OCI-LY1 (cell line): ENCODE results near the gene PRG2.

Source experiments
- H2AFZ ChIP-seq: fragments of 200-600 bp; sonication (generic), shearing (Covaris generic); 2 replicates; pipeline ENCODE4 v1.6.0; 2014; ENCODE audit warnings: antibody characterized with exemption, mild to moderate bottlenecking, low read length
- H3F3A ChIP-seq: fragments of 200-600 bp; sonication (generic), shearing (Covaris generic); 2 replicates; pipeline ENCODE4 v1.6.0; 2014; ENCODE audit warnings: mild to moderate bottlenecking, antibody characterized with exemption, low read length, moderate library complexity; ENCODE audit not compliant: insufficient read depth
- H3K27ac ChIP-seq: fragments of 200-600 bp; sonication (generic); 2 replicates; pipeline ENCODE4 v1.5.1; 2014; ENCODE audit warnings: low read length, mixed run types, mild to moderate bottlenecking, low read depth; ENCODE audit not compliant: poor library complexity, severe bottlenecking
- H3K27me3 ChIP-seq: fragments of 200-600 bp; sonication (generic); 2 replicates; pipeline ENCODE4 v1.6.0; 2014; ENCODE audit warnings: antibody characterized with exemption, mild to moderate bottlenecking, low read length, moderate library complexity; ENCODE audit not compliant: insufficient read depth
- H3K36me3 ChIP-seq: fragments of 200-600 bp; sonication (generic); 2 replicates; pipeline ENCODE4 v1.6.1; 2014; ENCODE audit warnings: mild to moderate bottlenecking, antibody characterized with exemption, low read length, moderate library complexity, mixed read lengths; ENCODE audit not compliant: insufficient read depth
- H3K4me1 ChIP-seq: fragments of 200-600 bp; sonication (generic); 2 replicates; pipeline ENCODE4 v1.5.1; 2014; ENCODE audit warnings: mild to moderate bottlenecking, low read length, moderate library complexity; ENCODE audit not compliant: insufficient read depth, severe bottlenecking
- H3K4me2 ChIP-seq: fragments of 200-600 bp; sonication (generic), shearing (Covaris generic); 2 replicates; pipeline ENCODE4 v1.6.1; 2014; ENCODE audit warnings: low read length
- H3K4me3 ChIP-seq: fragments of 200-600 bp; sonication (generic); 2 replicates; pipeline ENCODE4 v1.5.1; 2014; ENCODE audit warnings: low read length, low read depth, mild to moderate bottlenecking, mixed read lengths; ENCODE audit not compliant: poor library complexity, severe bottlenecking
- H3K79me2 ChIP-seq: fragments of 200-600 bp; shearing (Covaris generic); 2 replicates; pipeline ENCODE4 v1.6.1; 2016; ENCODE audit warnings: mixed run types, low read length, mixed read lengths; ENCODE audit not compliant: insufficient read depth
- H3K9ac ChIP-seq: fragments of 200-600 bp; sonication (generic), shearing (Covaris generic); 2 replicates; pipeline ENCODE4 v1.6.1; 2014; ENCODE audit warnings: mild to moderate bottlenecking, low read length, mixed read lengths
- H3K9me2 ChIP-seq: fragments of 200-600 bp; sonication (generic), shearing (Covaris generic); 2 replicates; pipeline ENCODE4 v1.6.1; 2014; ENCODE audit warnings: low read depth, mild to moderate bottlenecking, low read length, mixed read lengths
- H3K9me3 ChIP-seq: fragments of 200-600 bp; shearing (Covaris generic); 2 replicates; pipeline ENCODE4 v1.6.1; 2014; ENCODE audit warnings: low read length, mixed read lengths
- H4K20me1 ChIP-seq: fragments of 200-600 bp; sonication (generic), shearing (Covaris generic); 2 replicates; pipeline ENCODE4 v1.6.0; 2016; ENCODE audit warnings: mild to moderate bottlenecking, low read length; ENCODE audit not compliant: insufficient read depth
- CTCF ChIP-seq: fragments of 200-600 bp; sonication (generic), shearing (Covaris generic); IDR thresholded peaks from 2 replicates; pipeline ENCODE4 v1.5.1; 2017; ENCODE audit warnings: mild to moderate bottlenecking, antibody characterized with exemption, low read length, moderate library complexity, mixed read lengths
- EZH2 ChIP-seq: fragments of 200-600 bp; sonication (generic), shearing (Covaris generic); IDR thresholded peaks from 2 replicates; pipeline ENCODE4 v1.8.0; 2017; ENCODE audit warnings: borderline replicate concordance, mixed run types, mild to moderate bottlenecking, antibody characterized with exemption, low read length, moderate library complexity, mixed read lengths

Gene PRG2

GRCh38 chr11:57370251-57370650 lies 20.2 kb downstream of the PRG2 start:
- Histone ChIP-seq H3K27ac (no peak overlapping the region), H3K36me3 (no peaks in the 10 kb centered on the region), H3K4me1 (no peaks in the 10 kb centered on the region), H3K9me2 (no peaks in the 10 kb centered on the region), H3F3A (no peaks in the 10 kb centered on the region), H2AFZ (no peak overlapping the region), H3K79me2 (no peaks in the 10 kb centered on the region), H3K4me3 (no peak overlapping the region), H3K4me2 (no peak overlapping the region), H3K9me3 (no peaks in the 10 kb centered on the region), H4K20me1 (no peaks in the 10 kb centered on the region), H3K9ac (no peak overlapping the region), H3K27me3 (no peaks in the 10 kb centered on the region)
- TF ChIP-seq CTCF (no peak), EZH2 (no peak)

GRCh38 chr11:57368845-57369232 lies 21.6 kb downstream of the PRG2 start:
- Histone ChIP-seq H4K20me1 (no peaks in the 10 kb centered on the region), H3K27me3 (no peaks in the 10 kb centered on the region), H3K27ac (no peak overlapping the region), H3K4me1 (no peaks in the 10 kb centered on the region), H3K9ac (no peak overlapping the region), H3K79me2 (no peaks in the 10 kb centered on the region), H3K4me3 (no peak overlapping the region), H3K9me2 (no peaks in the 10 kb centered on the region), H3F3A (no peaks in the 10 kb centered on the region), H2AFZ (no peak overlapping the region), H3K36me3 (no peaks in the 10 kb centered on the region), H3K9me3 (no peaks in the 10 kb centered on the region), H3K4me2 (no peak overlapping the region)
- no peak for TF ChIP-seq EZH2
- TF ChIP-seq CTCF = no peak

- H3K36me3 ChIP-seq = no peaks in the 10 kb centered on the region
- no peaks in the 10 kb centered on the region for H3K9me2 ChIP-seq
- H3K27ac ChIP-seq = no peak overlapping the region
- H3K4me1 ChIP-seq = no peaks in the 10 kb centered on the region
- no peaks in the 10 kb centered on the region for H3K27me3 ChIP-seq
- H3K9me3 ChIP-seq = no peaks in the 10 kb centered on the region
- no peak overlapping the region for H3K4me2 ChIP-seq
- no peak overlapping the region for H2AFZ ChIP-seq
- H3K9ac ChIP-seq = no peak overlapping the region
- H4K20me1 ChIP-seq = no peaks in the 10 kb centered on the region
- no peaks in the 10 kb centered on the region for H3F3A ChIP-seq
- no peaks in the 10 kb centered on the region for H3K79me2 ChIP-seq
- TF ChIP-seq EZH2 = no peak
- no peak for TF ChIP-seq CTCF
- H3K4me3 ChIP-seq = no peak overlapping the region
Observed at GRCh38 chr11:57368106-57368844, 22.2 kb downstream of the PRG2 start.
